Hematopoietic multipotent progenitor cell treated with erythropoietin and hydrocortisone succinate and interleukin-3 and kit ligand, for 8 days (in vitro differentiated cells): ENCODE data around the gene MAN1C1.
"Not testable (repeated sequence)": the region's sequence is repeated elsewhere in the genome, so short reads cannot be mapped to it uniquely, and the experiment has no call there.

Experiments
- DNase-seq: peaks from one replicate; pipeline ENCODE4 v3.0.0-alpha.2; 2015

Gene MAN1C1

GRCh38 chr1:25583519-25584370 is 32.8 kb upstream of the MAN1C1 start:
- no peak for DNase-seq

DNA sequence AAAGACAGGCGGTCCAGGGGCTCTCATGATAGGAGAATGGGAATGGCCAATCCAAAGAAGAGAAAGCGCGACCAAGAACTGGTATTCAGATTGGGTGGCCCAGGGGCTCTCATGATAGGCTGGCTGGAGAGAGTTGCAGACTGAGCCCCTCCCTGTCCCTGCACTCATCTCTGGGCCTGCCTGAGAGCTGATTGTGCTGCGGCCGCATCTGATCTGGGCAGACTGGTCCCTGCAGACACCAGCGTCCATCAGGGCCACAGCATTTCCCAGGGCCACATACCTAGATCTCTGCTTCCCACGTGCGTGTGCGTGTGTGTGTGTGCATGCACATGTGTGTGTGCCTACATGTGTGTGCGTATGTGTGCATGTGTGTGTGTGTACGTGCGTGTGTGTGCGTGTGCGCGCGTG is 30.4 kb upstream of the MAN1C1 start:
- DNase-seq, result no peak

GRCh38 chr1:25587290-25587689 is 29.3 kb upstream of the MAN1C1 start:
- DNase-seq, result no peak

DNA sequence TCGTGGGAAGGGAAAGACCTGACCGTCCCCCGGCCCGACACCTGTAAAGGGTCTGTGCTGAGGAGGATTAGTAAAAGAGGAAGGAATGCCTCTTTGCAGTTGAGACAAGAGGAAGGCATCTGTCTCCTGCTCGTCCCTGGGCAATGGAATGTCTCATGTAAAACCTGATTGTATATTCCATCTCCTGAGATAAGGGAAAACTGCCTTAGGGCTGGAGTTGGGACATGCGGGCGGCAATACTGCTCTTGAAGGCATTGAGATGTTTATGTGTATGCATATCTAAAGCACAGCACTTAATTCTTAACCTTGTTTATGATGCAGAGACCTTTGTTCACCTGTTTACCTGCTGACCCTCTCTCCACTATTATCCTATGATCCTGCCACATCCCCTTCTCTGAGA is 28.4 kb upstream of the MAN1C1 start:
- not testable (repeated sequence) for DNase-seq

DNA sequence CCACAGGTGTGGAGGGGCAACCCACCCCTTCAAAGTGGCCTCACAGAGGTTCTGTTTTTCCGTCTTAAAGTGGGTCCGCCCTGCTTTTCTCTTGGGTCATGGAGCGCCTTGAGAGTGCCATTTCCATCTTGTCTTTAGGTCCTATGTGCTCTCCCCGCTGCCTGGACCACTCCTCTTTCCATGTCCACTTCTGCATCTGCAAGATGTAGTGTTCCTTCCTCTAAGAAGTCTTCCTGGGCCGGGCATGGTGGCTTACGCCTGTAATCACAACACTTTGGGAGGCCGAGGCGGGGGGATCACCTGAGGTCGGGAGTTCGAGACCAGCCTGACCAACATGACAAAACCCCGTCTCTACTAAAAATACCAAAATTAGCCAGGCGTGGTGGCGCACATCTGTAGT is 27.8 kb upstream of the MAN1C1 start:
- not testable (repeated sequence) for DNase-seq

- DNase-seq, result no peak
Observed at GRCh38 chr1:25590096-25590824, 26.3 kb upstream of the MAN1C1 start.

GRCh38 chr1:25593861-25594260 is 22.7 kb upstream of the MAN1C1 start:
- no peak for DNase-seq

GRCh38 chr1:25594971-25595370 is 21.6 kb upstream of the MAN1C1 start:
- no peak for DNase-seq

- not testable (repeated sequence) for DNase-seq
Observed at GRCh38 chr1:25596641-25597040, 19.9 kb upstream of the MAN1C1 start.

DNA sequence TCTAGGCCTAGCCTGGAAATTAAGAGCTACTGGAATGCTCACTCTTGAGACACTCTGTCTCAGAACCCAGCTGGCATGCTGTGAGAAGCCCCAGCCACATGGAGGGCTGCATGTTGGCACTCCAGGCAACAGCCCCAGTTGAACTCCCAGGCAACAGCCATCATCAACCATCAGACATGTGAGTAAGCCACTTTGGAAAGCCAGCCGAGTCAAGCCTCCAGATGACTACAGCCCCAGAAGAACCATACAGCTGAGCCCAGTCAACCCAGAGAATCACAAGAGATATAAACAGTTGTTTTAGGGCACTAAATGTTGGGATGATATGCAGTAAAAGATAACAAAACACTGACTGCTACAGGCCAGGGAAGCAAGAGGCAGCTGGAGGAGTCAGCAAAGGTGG is 17.7 kb upstream of the MAN1C1 start:
- DNase-seq, result no peak

- no peak for DNase-seq
Observed at GRCh38 chr1:25599969-25600610, 16.5 kb upstream of the MAN1C1 start.

DNA sequence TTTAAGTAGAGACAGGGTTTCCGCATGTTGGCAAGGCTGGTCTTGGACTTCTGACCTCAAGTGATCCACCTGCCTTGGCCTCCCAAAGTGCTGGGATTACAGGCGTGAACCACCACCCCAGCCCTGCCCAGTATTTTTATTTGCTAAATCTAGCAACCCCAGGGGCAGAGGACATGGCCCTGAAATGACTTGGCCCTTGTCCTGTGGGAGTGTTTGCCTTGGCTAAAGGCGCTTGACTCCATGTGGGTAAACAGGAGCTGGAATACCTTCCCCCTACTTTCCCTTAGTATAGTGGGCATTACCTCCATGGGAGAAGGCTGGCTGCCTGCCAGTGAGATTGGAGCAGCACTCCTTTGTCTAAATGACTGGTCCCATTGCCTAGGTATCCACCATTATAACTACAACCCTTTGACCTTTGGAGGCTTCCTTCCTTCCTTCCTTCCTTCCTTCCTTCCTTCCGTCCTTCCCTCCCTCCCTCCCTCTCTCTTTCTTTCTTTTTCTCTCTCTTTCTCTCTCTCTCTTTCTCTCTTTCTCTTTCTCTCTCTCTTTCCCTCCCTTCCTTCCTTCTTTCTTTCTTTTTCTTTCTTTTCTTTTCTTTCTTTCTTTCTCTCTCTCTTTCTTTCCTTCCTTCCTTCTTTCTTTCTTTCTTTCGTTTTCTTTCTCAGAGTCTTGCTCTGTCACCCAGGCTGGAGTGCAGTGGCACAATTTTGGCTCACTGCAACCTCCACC is 15.5 kb upstream of the MAN1C1 start:
- not testable (repeated sequence) for DNase-seq

DNA sequence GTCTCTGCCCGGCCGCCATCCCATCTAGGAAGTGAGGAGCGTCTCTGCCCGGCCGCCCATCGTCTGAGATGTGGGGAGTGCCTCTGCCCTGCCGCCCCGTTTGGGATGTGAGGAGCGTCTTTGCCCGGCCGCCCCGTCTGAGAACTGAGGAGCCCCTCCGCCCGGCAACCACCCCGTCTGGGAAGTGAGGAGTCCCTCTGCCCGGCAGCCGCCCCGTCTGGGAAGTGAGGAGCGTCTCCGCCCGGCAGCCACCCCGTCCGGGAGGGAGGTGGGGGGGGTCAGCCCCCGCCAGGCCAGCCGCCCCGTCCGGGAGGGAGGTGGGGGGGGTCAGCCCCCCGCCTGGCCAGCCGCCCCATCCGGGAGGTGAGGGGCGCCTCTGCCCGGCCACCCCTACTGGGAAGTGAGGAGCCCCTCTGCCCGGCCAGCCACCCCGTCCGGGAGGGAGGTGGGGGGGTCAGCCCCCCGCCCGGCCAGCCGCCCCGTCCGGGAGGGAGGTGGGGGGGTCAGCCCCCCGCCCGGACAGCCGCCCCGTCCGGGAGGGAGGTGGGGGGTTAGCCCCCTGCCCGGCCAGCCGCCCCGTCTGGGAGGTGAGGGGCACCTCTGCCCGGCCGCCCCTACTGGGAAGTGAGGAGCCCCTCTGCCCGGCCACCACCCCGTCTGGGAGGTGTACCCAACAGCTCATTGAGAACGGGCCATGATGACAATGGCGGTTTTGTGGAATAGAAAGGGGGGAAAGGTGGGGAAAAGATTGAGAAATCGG is 12.6 kb upstream of the MAN1C1 start:
- DNase-seq, result not testable (repeated sequence)

DNA sequence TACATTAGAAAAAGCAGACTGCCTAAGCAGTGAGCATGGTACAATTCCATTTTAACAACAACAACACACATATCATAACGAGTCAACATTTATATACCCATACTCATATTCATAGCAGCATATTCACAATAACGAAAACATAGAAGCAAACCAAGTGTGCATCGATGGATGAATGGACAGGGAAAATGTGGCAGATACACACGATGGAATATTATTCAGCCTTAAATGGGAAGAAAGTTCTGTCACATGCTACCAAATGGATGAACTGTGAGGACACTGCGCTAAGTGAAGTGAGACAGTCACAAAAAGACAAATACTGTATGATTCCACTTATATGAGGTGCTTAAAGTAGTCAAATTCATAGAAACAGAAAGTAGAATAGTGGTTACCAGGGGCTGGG is 9.5 kb upstream of the MAN1C1 start:
- DNase-seq, result no peak

DNA sequence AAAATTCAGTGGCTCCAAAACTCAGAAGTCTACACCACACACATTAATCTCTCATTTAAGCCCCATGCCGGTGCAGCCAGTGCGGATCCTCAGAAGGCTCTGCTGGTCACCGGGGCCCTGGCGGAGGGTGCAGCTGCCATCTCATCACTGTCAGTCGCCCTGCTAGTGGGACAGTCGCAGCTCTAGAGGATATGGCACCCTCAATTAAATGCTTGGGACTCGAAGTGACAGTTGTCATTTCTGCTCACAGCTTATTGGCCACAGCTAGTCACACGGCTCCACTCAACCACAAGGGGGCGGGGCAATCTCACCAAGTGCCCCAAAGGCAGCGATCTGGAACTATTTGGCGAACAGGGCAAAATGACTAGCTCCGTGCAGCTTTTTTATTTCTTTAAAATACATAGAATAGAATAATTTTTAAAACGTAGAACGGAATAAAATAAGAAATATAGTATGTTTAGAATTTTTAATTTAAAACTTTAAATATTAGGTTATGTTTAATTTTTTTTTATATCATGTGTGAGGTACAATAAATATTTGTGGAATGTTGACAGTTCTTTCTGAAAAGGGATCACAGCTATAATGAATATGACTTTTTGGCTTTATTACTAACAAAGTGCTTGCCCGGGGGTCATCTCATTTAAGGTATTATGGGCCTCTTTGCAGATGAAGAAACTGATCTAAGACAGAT is 8.0 kb upstream of the MAN1C1 start:
- DNase-seq, result peak; percentile 92

- DNase-seq, result no peak
Observed at GRCh38 chr1:25609921-25610320, 6.7 kb upstream of the MAN1C1 start.

DNA sequence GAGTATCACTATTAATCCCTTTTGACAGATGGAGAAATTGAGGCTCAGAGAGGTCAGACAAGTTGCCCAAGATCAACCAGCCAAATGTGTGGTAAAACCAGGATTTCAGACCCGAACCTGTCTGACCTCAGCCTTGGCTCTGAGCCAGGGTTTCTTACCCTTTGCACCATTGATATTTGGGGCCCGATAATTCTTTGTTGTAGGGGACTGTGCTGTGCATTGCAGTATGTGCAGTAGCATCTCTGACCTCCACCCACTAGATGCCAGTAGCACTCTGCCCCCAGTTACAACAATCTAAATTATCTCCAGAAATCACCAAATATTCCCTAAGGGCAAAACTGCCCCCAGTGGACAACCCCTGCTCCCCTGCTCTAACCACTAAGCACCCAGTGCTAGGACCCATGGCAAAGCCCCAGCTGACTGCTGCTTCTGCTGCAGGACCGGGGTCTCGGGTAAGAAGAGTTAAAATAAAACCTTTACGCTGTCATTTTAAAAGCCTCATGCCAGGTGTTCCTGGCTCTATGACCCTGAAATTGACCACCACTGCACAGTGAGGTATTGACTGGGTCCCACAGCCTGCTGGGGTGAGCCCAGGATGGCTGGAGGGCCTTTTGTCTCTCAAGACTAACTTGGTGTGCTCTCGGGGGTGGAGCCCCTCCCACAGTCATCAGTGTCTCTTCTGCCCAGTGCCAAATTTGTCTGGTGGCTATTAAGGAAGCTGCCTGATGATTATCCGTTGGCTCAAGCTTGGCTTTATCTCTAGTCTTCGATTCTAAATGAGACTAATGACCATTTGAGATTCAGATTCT is 5.6 kb upstream of the MAN1C1 start:
- peak; percentile 26 for DNase-seq

DNA sequence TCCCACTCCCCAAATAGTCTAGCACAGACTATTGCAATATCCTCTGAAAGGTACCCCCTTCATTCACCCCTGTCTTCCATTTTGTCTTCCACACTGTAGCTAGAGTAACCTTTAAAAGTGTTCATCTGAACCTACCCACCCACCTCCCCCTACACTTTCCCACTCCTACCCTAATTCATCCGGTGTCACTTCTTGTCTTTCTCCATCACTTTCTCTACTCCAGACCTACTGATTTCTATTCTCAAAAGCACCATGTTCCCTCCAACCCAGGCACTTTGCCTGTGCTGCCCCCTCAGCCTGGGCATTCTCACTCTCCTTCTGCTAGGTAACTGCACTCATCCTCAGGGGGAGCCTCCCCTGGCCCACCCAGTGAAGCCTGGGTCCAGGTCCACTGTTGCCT is 4.7 kb upstream of the MAN1C1 start:
- DNase-seq, result no peak

DNA sequence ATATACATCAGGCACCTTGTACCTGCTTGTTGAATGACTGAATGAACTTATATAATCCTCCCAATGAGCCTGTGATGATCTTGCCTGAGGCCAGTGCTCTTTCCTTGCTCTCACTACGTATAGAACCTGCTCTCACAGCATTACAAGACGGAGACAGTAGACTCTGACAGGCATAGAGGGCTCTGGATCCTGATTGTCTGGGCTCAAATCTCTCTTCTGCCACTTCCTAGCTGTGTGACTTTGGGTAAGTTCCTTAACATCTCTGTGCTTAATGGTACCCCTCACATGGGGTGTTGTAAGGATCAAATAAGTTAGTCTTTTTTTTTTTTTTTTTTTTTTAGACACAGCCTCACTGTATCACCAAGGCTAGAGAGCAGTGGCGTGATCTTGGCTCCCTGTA is 4.2 kb upstream of the MAN1C1 start:
- no peak for DNase-seq

DNA sequence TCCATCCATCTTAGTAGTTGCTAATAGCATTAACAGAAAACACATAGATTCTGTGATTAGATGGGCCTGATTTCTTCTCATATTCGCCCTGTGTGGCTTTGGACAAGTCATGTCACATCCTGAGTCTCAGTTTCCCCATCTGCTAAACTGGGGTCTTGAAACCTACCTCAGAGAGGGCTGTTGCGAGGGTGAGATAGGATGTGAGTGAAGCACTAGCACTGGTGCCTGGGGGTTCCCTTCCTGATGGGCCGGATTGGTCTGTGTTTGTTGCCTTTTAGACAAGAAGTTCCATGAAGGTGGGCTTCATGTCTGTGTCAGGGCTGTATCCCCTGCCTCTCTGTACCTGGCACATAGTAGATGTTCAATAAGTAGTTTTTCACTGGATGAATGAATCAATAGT is 3.5 kb upstream of the MAN1C1 start:
- DNase-seq, result no peak
